ENCODE measurements around the gene HSPBP1.

The HSPBP1 gene

GRCh38 chr19:55255618-55256423 lies 24.1 kb downstream of the HSPBP1 start:
- DNase-seq (ENCODE audit: low read depth): no peak

DNA sequence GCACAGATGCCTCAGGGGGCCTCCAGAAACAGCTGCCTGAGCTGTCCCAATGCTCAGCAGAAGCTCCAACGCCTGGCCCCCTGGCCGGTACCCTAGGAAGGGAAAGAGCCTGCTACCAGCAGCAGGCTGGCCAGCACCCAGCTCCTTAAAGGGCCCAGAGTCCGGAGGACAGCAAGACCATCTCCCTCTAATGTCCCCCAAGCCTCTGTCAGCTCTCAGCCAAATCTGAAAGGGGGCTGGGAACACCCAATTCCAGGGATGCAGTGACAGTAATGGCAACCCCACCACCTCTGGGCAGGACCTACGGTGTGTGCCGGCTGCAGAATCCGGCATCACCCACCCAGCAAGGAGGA lies 25.3 kb downstream of the HSPBP1 start:
- no peak for DNase-seq (ENCODE audit: low read depth)

DNA sequence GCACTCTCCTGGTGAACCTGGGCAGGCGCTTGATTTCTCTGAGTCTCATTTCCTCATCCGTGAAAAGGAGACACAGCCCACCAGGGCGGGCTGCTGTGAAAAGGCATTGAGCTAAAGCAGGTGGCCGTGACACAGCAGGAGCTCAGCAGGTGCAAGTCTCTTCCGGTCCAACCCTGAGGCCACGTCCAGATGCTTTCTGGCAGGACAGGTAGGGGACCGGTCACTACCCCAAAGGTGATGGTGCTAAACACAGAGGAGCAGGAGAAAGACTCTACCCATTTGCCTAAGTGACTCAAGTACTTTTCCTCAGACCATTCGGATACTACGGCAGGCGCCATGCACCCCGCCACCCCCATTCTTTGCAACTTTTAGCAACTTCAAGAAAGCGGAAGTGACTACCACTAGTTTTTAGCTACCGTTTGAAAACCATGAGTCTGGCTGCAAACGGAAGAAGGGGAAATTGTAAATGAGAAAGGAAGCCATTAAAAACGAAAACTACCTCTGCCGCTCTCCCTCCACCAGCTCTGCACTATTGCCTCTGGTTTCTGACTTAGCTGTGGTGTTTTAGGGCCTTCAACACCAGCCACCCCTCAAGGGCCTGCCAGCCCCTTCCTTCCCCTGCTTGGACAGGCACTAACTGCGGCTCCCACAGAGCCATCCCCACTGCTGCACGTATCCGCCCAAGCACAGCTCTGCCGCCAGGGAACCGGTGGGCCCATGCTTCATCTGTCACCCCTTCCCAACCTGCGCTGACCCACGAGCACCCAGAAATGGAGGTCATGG lies 25.9 kb downstream of the HSPBP1 start:
- DNase-seq (ENCODE audit: low read depth): no peak

GRCh38 chr19:55252760-55253663 lies 26.9 kb downstream of the HSPBP1 start:
- DNase-seq (ENCODE audit: low read depth): no peak

DNA sequence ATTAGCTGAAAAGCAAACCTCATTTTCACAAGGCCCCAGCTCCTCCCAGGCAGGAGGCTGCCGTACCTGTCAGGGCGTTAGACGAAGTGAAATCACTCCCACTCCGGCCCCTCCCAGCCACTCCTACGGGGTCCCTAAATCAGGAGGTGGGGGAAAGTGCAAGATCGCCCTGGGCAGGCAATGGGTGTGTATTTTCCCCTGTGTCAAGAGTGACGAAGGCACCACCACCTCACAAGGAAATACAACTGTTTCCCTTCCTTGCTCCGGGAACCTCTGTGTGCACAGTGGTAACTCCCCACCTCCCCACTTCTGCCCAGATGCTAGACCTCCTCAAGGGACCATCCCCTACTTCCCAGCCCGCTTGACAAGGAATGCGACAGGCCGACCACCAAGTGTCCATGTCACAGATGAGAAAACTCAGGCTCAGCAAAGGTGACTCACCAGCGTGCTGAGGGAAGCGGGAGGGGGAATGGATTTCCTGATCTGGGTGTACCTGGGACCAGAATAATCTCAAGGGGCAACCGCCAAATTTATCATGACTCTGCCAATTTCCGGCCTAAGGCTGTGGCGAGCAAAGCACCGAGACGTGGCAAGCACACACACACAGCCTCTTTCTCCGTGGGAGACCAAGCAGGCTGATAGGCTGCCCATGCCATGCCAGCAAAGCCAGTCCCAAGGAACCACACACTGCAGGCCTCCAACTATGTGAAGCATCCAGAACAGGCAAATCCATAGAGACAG lies 28.4 kb downstream of the HSPBP1 start:
- DNase-seq (ENCODE audit: low read depth): no peak

- no peak for DNase-seq (ENCODE audit: low read depth)
These were observed 29.5 kb downstream of the HSPBP1 start for GRCh38 chr19:55250262-55251036.

- no peak for DNase-seq (ENCODE audit: low read depth)
These were observed 30.1 kb downstream of the HSPBP1 start for GRCh38 chr19:55249841-55250240.

- no peak for DNase-seq (ENCODE audit: low read depth)
These were observed 31.2 kb downstream of the HSPBP1 start for GRCh38 chr19:55248704-55249103.

- no peak for DNase-seq (ENCODE audit: low read depth)
These were observed 31.7 kb downstream of the HSPBP1 start for GRCh38 chr19:55248166-55248675.

- peak; percentile 9 for DNase-seq (ENCODE audit: low read depth)
These were observed 32.2 kb downstream of the HSPBP1 start for GRCh38 chr19:55247621-55248099.

DNA sequence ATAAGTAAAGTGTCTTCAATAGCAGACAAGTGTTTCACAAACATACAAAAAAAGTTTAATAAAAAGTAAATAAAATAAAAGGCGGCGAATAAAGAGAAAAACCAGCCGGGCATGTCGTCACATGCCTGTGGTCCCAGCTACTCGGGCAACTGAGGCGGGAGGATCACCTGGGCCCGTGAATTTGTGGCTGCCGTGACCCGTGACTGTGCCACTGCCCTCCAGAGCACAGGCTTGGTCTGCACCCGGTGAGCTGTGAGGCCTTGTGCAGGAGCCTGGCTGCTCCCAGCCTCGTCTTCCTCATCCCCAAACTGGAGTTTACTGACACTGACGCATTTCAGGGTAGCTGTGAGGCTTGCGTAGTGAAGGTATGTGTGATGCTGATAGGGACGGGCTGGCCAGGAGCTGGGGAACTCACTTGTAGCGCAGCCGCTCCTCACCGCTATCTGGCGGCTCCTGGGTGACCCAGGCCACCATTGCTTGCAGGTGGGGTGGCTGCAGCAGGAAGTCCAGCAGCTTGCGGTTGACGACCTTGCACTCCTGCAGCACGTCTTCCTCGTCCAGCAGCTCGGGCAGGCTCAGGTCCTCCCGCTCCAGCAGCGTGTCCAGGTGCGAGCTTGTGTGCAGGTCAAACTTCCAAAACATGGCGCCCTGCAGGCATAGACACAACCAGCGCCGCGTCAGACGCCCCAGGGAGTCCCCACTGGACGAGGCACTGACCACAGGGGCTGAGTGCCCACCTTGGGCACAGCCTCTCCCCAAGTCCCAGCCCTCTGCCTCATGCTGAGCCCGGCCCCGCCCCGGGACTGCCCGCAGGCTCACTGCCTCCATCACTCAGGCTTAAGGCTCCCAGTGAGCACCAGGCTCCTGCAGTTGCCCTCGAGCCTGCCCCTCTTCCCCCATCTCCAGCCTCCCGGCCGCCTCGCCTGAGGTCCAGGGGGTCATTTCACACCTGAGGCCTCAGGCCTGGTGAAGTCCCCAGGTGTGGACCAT lies 33.2 kb downstream of the HSPBP1 start:
- no peak for DNase-seq (ENCODE audit: low read depth)

DNA sequence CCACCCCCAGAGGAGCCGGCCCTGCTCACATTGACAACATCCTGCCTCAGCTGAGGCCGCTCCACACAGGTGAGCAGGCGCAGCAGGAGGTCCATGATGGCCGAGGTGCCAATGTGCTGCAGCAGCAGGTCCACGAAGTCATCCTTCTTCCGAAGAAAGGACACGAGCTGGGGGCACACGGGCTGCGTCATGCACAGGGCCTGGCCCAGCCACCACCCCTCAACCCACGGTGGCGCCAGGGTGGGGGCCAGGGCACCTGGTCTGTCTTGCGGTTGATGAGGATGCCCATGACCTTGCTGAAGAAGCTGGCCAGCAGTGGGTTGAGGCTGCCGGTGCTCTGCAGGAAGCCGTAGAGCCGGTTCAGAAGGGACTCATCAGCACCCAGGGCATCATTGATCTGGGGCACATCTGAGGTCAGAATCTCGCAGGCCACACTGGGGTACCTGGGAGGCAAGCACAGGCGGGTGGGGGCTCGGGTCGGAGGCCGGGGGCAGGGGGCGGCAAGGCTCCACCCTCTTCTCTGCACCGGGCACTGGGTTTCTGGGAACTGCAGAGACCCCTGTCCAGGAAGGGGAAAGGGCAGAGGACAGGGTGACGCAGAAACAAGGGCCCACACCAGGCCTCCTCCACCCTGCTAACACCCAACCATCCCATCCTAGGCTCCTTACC lies 34.5 kb downstream of the HSPBP1 start:
- DNase-seq (ENCODE audit: low read depth): no peak

DNA sequence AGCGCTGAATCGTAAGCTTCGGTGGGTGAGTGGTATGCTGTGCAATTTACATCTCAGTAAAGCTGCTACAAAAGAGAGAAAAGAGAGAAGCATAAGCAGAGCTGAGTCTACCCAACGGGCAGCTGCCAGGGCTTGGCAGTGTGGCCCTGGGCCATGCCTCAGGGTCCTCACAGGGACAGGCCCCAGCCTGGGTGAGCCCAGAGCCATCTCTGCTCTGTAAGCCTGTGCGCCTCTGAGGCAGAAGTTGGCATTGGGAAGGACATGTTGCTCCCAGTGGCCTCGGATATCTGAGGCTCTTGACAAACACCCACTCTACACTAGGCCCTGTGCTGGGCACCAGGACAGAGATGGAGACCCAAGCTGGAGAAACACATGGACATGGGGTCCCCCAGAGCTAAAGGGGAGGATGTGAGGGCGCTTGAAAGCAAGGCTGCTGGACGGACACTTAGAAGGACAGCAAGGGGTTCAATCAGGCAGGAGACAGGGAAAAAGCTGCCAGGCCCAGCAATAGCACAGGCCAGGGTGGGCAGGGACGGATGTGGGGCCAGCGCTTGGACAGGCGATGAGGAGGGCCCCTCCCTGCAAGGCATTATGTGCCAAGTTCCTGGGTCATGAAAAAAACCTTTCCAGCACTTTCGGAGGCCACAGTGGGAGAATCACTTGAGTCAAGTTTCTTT lies 35.8 kb downstream of the HSPBP1 start:
- no peak for DNase-seq (ENCODE audit: low read depth)

DNA sequence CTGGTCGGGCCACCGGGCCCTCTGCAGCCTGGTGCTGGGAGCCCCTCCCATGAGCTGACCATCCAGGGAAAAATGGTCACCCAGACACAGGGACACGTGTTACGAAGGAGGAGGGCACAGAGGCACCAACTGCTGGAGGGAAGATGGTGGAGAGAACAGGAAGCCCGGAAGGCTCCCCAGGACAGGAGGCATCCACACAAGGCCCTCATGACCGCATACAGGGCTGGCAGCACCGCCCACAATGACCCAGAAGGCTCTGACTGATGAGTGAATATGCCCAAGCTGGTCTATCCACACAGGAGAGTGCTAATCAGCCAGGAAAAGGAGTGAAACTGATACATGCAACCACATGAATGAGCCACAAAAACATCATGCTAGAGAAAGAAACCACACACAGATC lies 37.4 kb downstream of the HSPBP1 start:
- no peak for DNase-seq (ENCODE audit: low read depth)

- DNase-seq (ENCODE audit: low read depth): no peak
These were observed 37.9 kb downstream of the HSPBP1 start for GRCh38 chr19:55241935-55242464.

GRCh38 chr19:55241143-55241934 lies 38.6 kb downstream of the HSPBP1 start:
- DNase-seq (ENCODE audit: low read depth): no peak

- DNase-seq (ENCODE audit: low read depth): no peak
These were observed 39.2 kb downstream of the HSPBP1 start for GRCh38 chr19:55240713-55241020.
